K562 (cell line): ENCODE measurements around the gene LRRC8C. TPM values are rescaled to one million over a fixed set of nuclear protein-coding genes. Genes with fewer than 3 reads are reported as not detected.

ENCODE experiments used
- BRCA1 ChIP-seq, 2 experiments: fragments of 450-650 bp in 1 of 2; sonication (generic) in 1 of 2; formaldehyde crosslinking in 1 of 2; IDR thresholded peaks; 2 replicates each; pipeline versions ENCODE4 v1.5.0 to v1.6.1; 2017 to 2020; ENCODE audit warnings: mild to moderate bottlenecking in 1 of 2, missing genetic modification reagents in 1 of 2
- BRD9 ChIP-seq: fragments of 450-650 bp; IDR thresholded peaks from 2 replicates; pipeline ENCODE4 v1.6.1; 2018; ENCODE audit warnings: low read depth; ENCODE audit not compliant: partially characterized antibody
- CBFA2T3 ChIP-seq: fragments of 450-650 bp; IDR thresholded peaks from 2 replicates; pipeline ENCODE4 v1.6.1; 2017
- CREM ChIP-seq: IDR thresholded peaks from 2 replicates; pipeline ENCODE4 v1.6.1; 2014; ENCODE audit warnings: antibody characterized with exemption, low read depth
- ELF4 ChIP-seq: fragments of 450-650 bp; formaldehyde crosslinking; IDR thresholded peaks from 2 replicates; pipeline ENCODE4 v1.4.0; 2022; ENCODE audit warnings: missing genetic modification characterization
- ETS1 ChIP-seq: conservative IDR thresholded peaks from 2 replicates; pipeline ENCODE4 v1.6.1; 2011; ENCODE audit warnings: low read depth, mild to moderate bottlenecking, low read length; ENCODE audit not compliant: control insufficient read depth
- FOSL1 ChIP-seq: fragments of 200-800 bp; sonication (Bioruptor generic); conservative IDR thresholded peaks from 2 replicates; pipeline ENCODE4 v1.6.1; 2016; ENCODE audit warnings: missing genetic modification characterization, missing compliant biosample characterization
- MCM3 ChIP-seq: fragments of 450-650 bp; IDR thresholded peaks from 2 replicates; pipeline ENCODE4 v1.6.1; 2016
- MLLT1 ChIP-seq, 2 experiments: fragments of 450-650 bp; IDR thresholded peaks; 2 replicates each; pipeline ENCODE4 v1.6.1; 2016
- MNT ChIP-seq, 2 experiments: fragments of 450-650 bp; conservative IDR thresholded peaks; 2 replicates each; pipeline ENCODE4 v1.6.1; 2017; ENCODE audit warnings: mild to moderate bottlenecking in 2 of 2, moderate library complexity in 2 of 2
- PCBP2 ChIP-seq: fragments of 200-400 bp; formaldehyde crosslinking; IDR thresholded peaks from 2 replicates; pipeline ENCODE4 v1.6.1; 2018; ENCODE audit warnings: low read length, low read depth, mild to moderate bottlenecking, moderate library complexity; ENCODE audit not compliant: poor library complexity, severe bottlenecking
- POLR2B ChIP-seq: fragments of 450-650 bp; IDR thresholded peaks from 2 replicates; pipeline ENCODE4 v1.6.1; 2018; ENCODE audit warnings: low read depth; ENCODE audit not compliant: partially characterized antibody
- PREB ChIP-seq: sonication (generic); formaldehyde crosslinking; IDR thresholded peaks from 2 replicates; pipeline ENCODE4 v1.8.1; 2023; ENCODE audit warnings: mild to moderate bottlenecking, missing genetic modification reagents
- RBFOX2 ChIP-seq: fragments of 200-400 bp; formaldehyde crosslinking; IDR thresholded peaks from 2 replicates; pipeline ENCODE4 v1.6.1; 2017; ENCODE audit warnings: low read depth, mild to moderate bottlenecking, low read length, moderate library complexity
- RFX1 ChIP-seq: fragments of 450-650 bp; IDR thresholded peaks from 2 replicates; pipeline ENCODE4 v1.6.1; 2016; ENCODE audit warnings: mild to moderate bottlenecking, moderate library complexity
- SOX6 ChIP-seq: fragments of 450-650 bp; IDR thresholded peaks from 2 replicates; pipeline ENCODE4 v1.6.1; 2014; ENCODE audit warnings: mild to moderate bottlenecking
- THRAP3 ChIP-seq: fragments of 450-650 bp; IDR thresholded peaks from 2 replicates; pipeline ENCODE4 v1.6.1; 2016; ENCODE audit warnings: mild to moderate bottlenecking, inconsistent platforms, borderline replicate concordance
- ZNF280B ChIP-seq: fragments of 250-450 bp; sonication (Bioruptor Pico); IDR thresholded peaks from 2 replicates; pipeline ENCODE4 v1.5.1; 2021; ENCODE audit warnings: mild to moderate bottlenecking
- ZNF740 ChIP-seq, 3 experiments: fragments of 200-800 bp in 1 of 3; sonication (Bioruptor generic) in 1 of 3; sonication (generic) in 1 of 3; formaldehyde crosslinking in 1 of 3; IDR thresholded peaks; 2 replicates each; pipeline versions ENCODE4 v1.6.1 to v1.8.0; 2016 to 2022; ENCODE audit warnings: mild to moderate bottlenecking in 2 of 3, missing compliant biosample characterization in 2 of 3, missing genetic modification characterization in 2 of 3, missing genetic modification reagents in 1 of 3
- polyA plus RNA-seq, 8 experiments: library from polyadenylated mRNA; depleted of rRNA in 4 of 8; stranded (reverse) in 5 of 8; unstranded in 3 of 8; fragments of >200 nt; fragmentation: Nextera tagmentation in 2 of 8; fragmentation: Illumina TruSeq in 1 of 8; extraction: Ambion mirVana in 2 of 8; extraction: Trizol in 1 of 8; gene quantifications; 2 replicates each; pipeline versions ENCODE4 v1.2.1 to v1.2.3, GENCODE V29; 2011 to 2014; ENCODE audit warnings: inconsistent platforms in 1 of 8, missing spikeins in 1 of 8
- total RNA-seq, 7 experiments: library from RNA; depleted of rRNA in 6 of 7; stranded (reverse); fragments of >200 nt in 6 of 7; fragmentation: Illumina TruSeq in 2 of 7; extraction: Trizol in 2 of 7; gene quantifications; 2 replicates each; pipeline versions ENCODE4 v1.2.1 to v1.2.3, GENCODE V29; 2011 to 2021; ENCODE audit warnings: low replicate concordance in 1 of 7

LRRC8C gene
- total and polyA plus RNA-seq, 9 of the 15 experiments (the other 6 are each of a cell fraction or from before 2014, with no cell fraction given): 1.00 to 12.5 (median 4.5) TPM

GRCh38 chr1:89632657-89633247, at the start of gene LRRC8C (continued):
- TF ChIP-seq ZNF740 (CRISPR knock-in tag; IDR thresholded peaks at IDR 0.05) (no peak), ZNF740 (tag; IDR thresholded peaks at IDR 0.05) (no peak), ETS1 (no peak), SOX6 (peak; percentile 25; the same call in 1 of the 2 replicates), ZNF280B (CRISPR knock-in tag) (no peak), PCBP2 (no peak), ELF4 (CRISPR knock-in tag) (no peak), FOSL1 (tag) (no peak), BRCA1 (IDR thresholded peaks at IDR 0.05) (no peak), BRCA1 (CRISPR knock-in tag; IDR thresholded peaks at IDR 0.05) (no peak), MCM3 (no peak), PREB (CRISPR knock-in tag) (no peak), MNT (conservative IDR thresholded peaks at IDR 0.05) (no peak), MLLT1 (IDR thresholded peaks at IDR 0.05) (no peak), BRD9 (no peak), CBFA2T3 (no peak), RFX1 (no peak), RBFOX2 (no peak), CREM (peak; percentile 62), POLR2B (no peak), THRAP3 (no peak)
